Measurements from ENCODE around the gene ACAA2.
"Not testable (repeated sequence)": the region's sequence is repeated elsewhere in the genome, so short reads cannot be mapped to it uniquely, and the experiment has no call there.

The ACAA2 gene

GRCh38 chr18:49843778-49844625, 30.7 kb upstream of the ACAA2 start:
- no peak overlapping the region for H3K9ac ChIP-seq (ENCODE audit: low read length)
- peaks cover 17% of the 10 kb centered on the region for H3K4me1 ChIP-seq (ENCODE audit: control insufficient read depth, insufficient read depth, low read length)
- no peak overlapping the region for H3K27ac ChIP-seq (ENCODE audit: low read depth, low read length)
- no peaks in the 10 kb centered on the region for H3K27me3 ChIP-seq (ENCODE audit: control insufficient read depth, insufficient read depth, low read length)
- H3K36me3 ChIP-seq (ENCODE audit: control insufficient read depth, insufficient read depth, low read length) = no peaks in the 10 kb centered on the region
- no peak overlapping the region for H3K4me3 ChIP-seq (ENCODE audit: low read depth, low read length)
- no peaks in the 10 kb centered on the region for H3K9me3 ChIP-seq (ENCODE audit: control insufficient read depth, insufficient read depth, low read depth, low read length)

GRCh38 chr18:49843131-49843530, 29.8 kb upstream of the ACAA2 start:
- peaks cover 17% of the 10 kb centered on the region for H3K4me1 ChIP-seq (ENCODE audit: control insufficient read depth, insufficient read depth, low read length)
- no peak overlapping the region for H3K9ac ChIP-seq (ENCODE audit: low read length)
- H3K27me3 ChIP-seq (ENCODE audit: control insufficient read depth, insufficient read depth, low read length) = no peaks in the 10 kb centered on the region
- H3K27ac ChIP-seq (ENCODE audit: low read depth, low read length) = no peak overlapping the region
- H3K9me3 ChIP-seq (ENCODE audit: control insufficient read depth, insufficient read depth, low read depth, low read length) = no peaks in the 10 kb centered on the region
- H3K4me3 ChIP-seq (ENCODE audit: low read depth, low read length) = no peak overlapping the region
- H3K36me3 ChIP-seq (ENCODE audit: control insufficient read depth, insufficient read depth, low read length) = no peaks in the 10 kb centered on the region

- no peak overlapping the region for H3K27ac ChIP-seq (ENCODE audit: low read depth, low read length)
- H3K4me3 ChIP-seq (ENCODE audit: low read depth, low read length) = no peak overlapping the region
- no peak overlapping the region for H3K9ac ChIP-seq (ENCODE audit: low read length)
- no peaks in the 10 kb centered on the region for H3K36me3 ChIP-seq (ENCODE audit: control insufficient read depth, insufficient read depth, low read length)
- H3K4me1 ChIP-seq (ENCODE audit: control insufficient read depth, insufficient read depth, low read length) = peaks cover 17% of the 10 kb centered on the region
- H3K9me3 ChIP-seq (ENCODE audit: control insufficient read depth, insufficient read depth, low read depth, low read length) = no peaks in the 10 kb centered on the region
- no peaks in the 10 kb centered on the region for H3K27me3 ChIP-seq (ENCODE audit: control insufficient read depth, insufficient read depth, low read length)
These were observed 29.3 kb upstream of the ACAA2 start for GRCh38 chr18:49842656-49843055.

- H3K9me3 ChIP-seq (ENCODE audit: control insufficient read depth, insufficient read depth, low read depth, low read length) = no peaks in the 10 kb centered on the region
- no peak overlapping the region for H3K4me3 ChIP-seq (ENCODE audit: low read depth, low read length)
- peaks cover 14% of the 10 kb centered on the region for H3K4me1 ChIP-seq (ENCODE audit: control insufficient read depth, insufficient read depth, low read length)
- no peak overlapping the region for H3K27ac ChIP-seq (ENCODE audit: low read depth, low read length)
- no peaks in the 10 kb centered on the region for H3K36me3 ChIP-seq (ENCODE audit: control insufficient read depth, insufficient read depth, low read length)
- no peaks in the 10 kb centered on the region for H3K27me3 ChIP-seq (ENCODE audit: control insufficient read depth, insufficient read depth, low read length)
- H3K9ac ChIP-seq (ENCODE audit: low read length) = no peak overlapping the region
These were observed 28.2 kb upstream of the ACAA2 start for GRCh38 chr18:49841236-49842217.

GRCh38 chr18:49839012-49839411, 25.7 kb upstream of the ACAA2 start:
- no peak overlapping the region for H3K4me3 ChIP-seq (ENCODE audit: low read depth, low read length)
- no peak overlapping the region for H3K9ac ChIP-seq (ENCODE audit: low read length)
- H3K9me3 ChIP-seq (ENCODE audit: control insufficient read depth, insufficient read depth, low read depth, low read length) = no peaks in the 10 kb centered on the region
- H3K4me1 ChIP-seq (ENCODE audit: control insufficient read depth, insufficient read depth, low read length) = no peaks in the 10 kb centered on the region
- H3K27ac ChIP-seq (ENCODE audit: low read depth, low read length) = no peak overlapping the region
- H3K36me3 ChIP-seq (ENCODE audit: control insufficient read depth, insufficient read depth, low read length) = no peaks in the 10 kb centered on the region
- H3K27me3 ChIP-seq (ENCODE audit: control insufficient read depth, insufficient read depth, low read length) = no peaks in the 10 kb centered on the region

- no peaks in the 10 kb centered on the region for H3K27me3 ChIP-seq (ENCODE audit: control insufficient read depth, insufficient read depth, low read length)
- H3K4me3 ChIP-seq (ENCODE audit: low read depth, low read length) = no peak overlapping the region
- no peaks in the 10 kb centered on the region for H3K9me3 ChIP-seq (ENCODE audit: control insufficient read depth, insufficient read depth, low read depth, low read length)
- H3K4me1 ChIP-seq (ENCODE audit: control insufficient read depth, insufficient read depth, low read length) = no peaks in the 10 kb centered on the region
- no peak overlapping the region for H3K27ac ChIP-seq (ENCODE audit: low read depth, low read length)
- H3K9ac ChIP-seq (ENCODE audit: low read length) = no peak overlapping the region
- H3K36me3 ChIP-seq (ENCODE audit: control insufficient read depth, insufficient read depth, low read length) = no peaks in the 10 kb centered on the region
These were observed 25.0 kb upstream of the ACAA2 start for GRCh38 chr18:49838381-49838780.

- no peak overlapping the region for H3K4me3 ChIP-seq (ENCODE audit: low read depth, low read length)
- no peaks in the 10 kb centered on the region for H3K27me3 ChIP-seq (ENCODE audit: control insufficient read depth, insufficient read depth, low read length)
- H3K36me3 ChIP-seq (ENCODE audit: control insufficient read depth, insufficient read depth, low read length) = no peaks in the 10 kb centered on the region
- H3K4me1 ChIP-seq (ENCODE audit: control insufficient read depth, insufficient read depth, low read length) = no peaks in the 10 kb centered on the region
- no peaks in the 10 kb centered on the region for H3K9me3 ChIP-seq (ENCODE audit: control insufficient read depth, insufficient read depth, low read depth, low read length)
- no peak overlapping the region for H3K27ac ChIP-seq (ENCODE audit: low read depth, low read length)
- no peak overlapping the region for H3K9ac ChIP-seq (ENCODE audit: low read length)
These were observed 24.6 kb upstream of the ACAA2 start for GRCh38 chr18:49837889-49838288.

GRCh38 chr18:49837316-49837835, 24.0 kb upstream of the ACAA2 start:
- not testable (repeated sequence) for H3K4me3 ChIP-seq (ENCODE audit: low read depth, low read length); H3K4me1 ChIP-seq (ENCODE audit: control insufficient read depth, insufficient read depth, low read length); H3K27me3 ChIP-seq (ENCODE audit: control insufficient read depth, insufficient read depth, low read length); H3K36me3 ChIP-seq (ENCODE audit: control insufficient read depth, insufficient read depth, low read length); H3K9ac ChIP-seq (ENCODE audit: low read length); H3K27ac ChIP-seq (ENCODE audit: low read depth, low read length); H3K9me3 ChIP-seq (ENCODE audit: control insufficient read depth, insufficient read depth, low read depth, low read length)

GRCh38 chr18:49835405-49835804, 22.1 kb upstream of the ACAA2 start:
- Histone ChIP-seq H3K9me3 (ENCODE audit: control insufficient read depth, insufficient read depth, low read depth, low read length) (peaks cover 2% of the 10 kb centered on the region; the same call in 1 of the 2 replicates), H3K9ac (ENCODE audit: low read length) (no peak overlapping the region), H3K4me1 (ENCODE audit: control insufficient read depth, insufficient read depth, low read length) (no peaks in the 10 kb centered on the region), H3K36me3 (ENCODE audit: control insufficient read depth, insufficient read depth, low read length) (no peaks in the 10 kb centered on the region), H3K27ac (ENCODE audit: low read depth, low read length) (no peak overlapping the region), H3K27me3 (ENCODE audit: control insufficient read depth, insufficient read depth, low read length) (no peaks in the 10 kb centered on the region), H3K4me3 (ENCODE audit: low read depth, low read length) (no peak overlapping the region)

- Histone ChIP-seq H3K9ac (ENCODE audit: low read length) (no peak overlapping the region), H3K27ac (ENCODE audit: low read depth, low read length) (no peak overlapping the region), H3K27me3 (ENCODE audit: control insufficient read depth, insufficient read depth, low read length) (no peaks in the 10 kb centered on the region), H3K9me3 (ENCODE audit: control insufficient read depth, insufficient read depth, low read depth, low read length) (peaks cover 6% of the 10 kb centered on the region; the same call in 1 of the 2 replicates), H3K4me1 (ENCODE audit: control insufficient read depth, insufficient read depth, low read length) (no peaks in the 10 kb centered on the region), H3K4me3 (ENCODE audit: low read depth, low read length) (no peak overlapping the region), H3K36me3 (ENCODE audit: control insufficient read depth, insufficient read depth, low read length) (no peaks in the 10 kb centered on the region)
These were observed 20.9 kb upstream of the ACAA2 start for GRCh38 chr18:49834258-49834657.

GRCh38 chr18:49833814-49834213, 20.5 kb upstream of the ACAA2 start:
- H3K9me3 ChIP-seq (ENCODE audit: control insufficient read depth, insufficient read depth, low read depth, low read length) = peaks cover 6% of the 10 kb centered on the region; the same call in 1 of the 2 replicates
- H3K36me3 ChIP-seq (ENCODE audit: control insufficient read depth, insufficient read depth, low read length) = no peaks in the 10 kb centered on the region
- H3K9ac ChIP-seq (ENCODE audit: low read length) = no peak overlapping the region
- H3K27me3 ChIP-seq (ENCODE audit: control insufficient read depth, insufficient read depth, low read length) = no peaks in the 10 kb centered on the region
- no peak overlapping the region for H3K27ac ChIP-seq (ENCODE audit: low read depth, low read length)
- H3K4me3 ChIP-seq (ENCODE audit: low read depth, low read length) = no peak overlapping the region
- H3K4me1 ChIP-seq (ENCODE audit: control insufficient read depth, insufficient read depth, low read length) = no peaks in the 10 kb centered on the region

Measured in HUES6 (cell line).